HG03045 (cell line): Measurements from ENCODE around the gene KCNQ1.

Experiments used
- ATAC-seq: cut with Tn5 transposase; IDR thresholded peaks from one replicate; pipeline ENCODE4 v1.9.1; 2021; ENCODE audit warnings: mild to moderate bottlenecking, moderate library complexity; ENCODE audit not compliant: unreplicated experiment

The KCNQ1 gene, protein sequence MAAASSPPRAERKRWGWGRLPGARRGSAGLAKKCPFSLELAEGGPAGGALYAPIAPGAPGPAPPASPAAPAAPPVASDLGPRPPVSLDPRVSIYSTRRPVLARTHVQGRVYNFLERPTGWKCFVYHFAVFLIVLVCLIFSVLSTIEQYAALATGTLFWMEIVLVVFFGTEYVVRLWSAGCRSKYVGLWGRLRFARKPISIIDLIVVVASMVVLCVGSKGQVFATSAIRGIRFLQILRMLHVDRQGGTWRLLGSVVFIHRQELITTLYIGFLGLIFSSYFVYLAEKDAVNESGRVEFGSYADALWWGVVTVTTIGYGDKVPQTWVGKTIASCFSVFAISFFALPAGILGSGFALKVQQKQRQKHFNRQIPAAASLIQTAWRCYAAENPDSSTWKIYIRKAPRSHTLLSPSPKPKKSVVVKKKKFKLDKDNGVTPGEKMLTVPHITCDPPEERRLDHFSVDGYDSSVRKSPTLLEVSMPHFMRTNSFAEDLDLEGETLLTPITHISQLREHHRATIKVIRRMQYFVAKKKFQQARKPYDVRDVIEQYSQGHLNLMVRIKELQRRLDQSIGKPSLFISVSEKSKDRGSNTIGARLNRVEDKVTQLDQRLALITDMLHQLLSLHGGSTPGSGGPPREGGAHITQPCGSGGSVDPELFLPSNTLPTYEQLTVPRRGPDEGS

DNA sequence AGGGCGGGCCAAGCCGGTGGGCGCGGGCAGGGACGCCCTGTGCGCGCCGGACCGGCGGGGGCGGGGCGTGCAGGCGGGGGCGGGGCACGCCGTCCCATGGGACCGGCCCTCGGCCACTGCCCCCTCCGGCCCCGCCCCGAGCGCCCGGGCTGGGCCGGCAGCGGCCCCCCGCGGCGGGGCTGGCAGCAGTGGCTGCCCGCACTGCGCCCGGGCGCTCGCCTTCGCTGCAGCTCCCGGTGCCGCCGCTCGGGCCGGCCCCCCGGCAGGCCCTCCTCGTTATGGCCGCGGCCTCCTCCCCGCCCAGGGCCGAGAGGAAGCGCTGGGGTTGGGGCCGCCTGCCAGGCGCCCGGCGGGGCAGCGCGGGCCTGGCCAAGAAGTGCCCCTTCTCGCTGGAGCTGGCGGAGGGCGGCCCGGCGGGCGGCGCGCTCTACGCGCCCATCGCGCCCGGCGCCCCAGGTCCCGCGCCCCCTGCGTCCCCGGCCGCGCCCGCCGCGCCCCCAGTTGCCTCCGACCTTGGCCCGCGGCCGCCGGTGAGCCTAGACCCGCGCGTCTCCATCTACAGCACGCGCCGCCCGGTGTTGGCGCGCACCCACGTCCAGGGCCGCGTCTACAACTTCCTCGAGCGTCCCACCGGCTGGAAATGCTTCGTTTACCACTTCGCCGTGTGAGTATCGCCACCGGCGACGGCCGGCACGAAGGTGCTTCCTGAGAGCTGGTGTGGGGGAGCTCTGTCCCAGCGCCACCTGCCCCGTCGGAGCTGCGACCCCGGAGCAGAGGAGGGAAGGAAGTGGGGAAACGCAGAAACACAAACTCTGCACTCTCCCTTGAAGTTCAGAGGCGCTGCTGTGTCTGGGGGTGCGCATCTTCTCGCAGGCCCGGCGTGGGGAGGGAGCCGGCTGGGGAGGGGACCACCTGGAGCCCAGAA, at the start of gene KCNQ1:
Gene KCNQ1 (plus strand): TSS at position 188 of the 925 bp plus-strand sequence. CDS start 91 bp downstream, at position 279.
- no peak for ATAC-seq

DNA sequence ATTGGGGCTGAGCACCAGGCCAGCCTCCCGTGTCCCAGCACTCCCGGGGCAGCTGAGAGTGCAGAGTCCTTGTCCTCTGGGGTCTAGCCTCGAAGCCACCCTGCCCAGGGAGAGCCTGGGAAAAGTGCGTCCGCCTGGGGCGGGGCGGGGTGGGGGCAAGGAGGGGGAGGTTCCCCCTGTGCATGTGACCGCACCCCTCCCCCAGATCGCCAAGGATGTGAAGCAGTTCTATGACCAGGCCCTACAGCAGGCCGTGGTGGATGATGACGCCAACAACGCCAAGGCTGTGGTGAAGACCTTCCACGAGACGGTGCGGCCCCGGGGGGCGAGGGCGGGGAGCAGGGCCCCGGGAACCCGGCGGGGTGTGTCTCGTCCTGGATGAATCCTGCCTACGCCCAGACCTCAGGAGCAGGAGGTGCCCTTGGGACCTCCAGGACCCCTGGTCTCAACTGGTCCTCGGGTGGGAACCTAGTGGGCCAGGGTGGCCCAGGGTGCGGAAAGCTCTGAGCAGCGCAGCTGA, 49.5 kb upstream of the KCNQ1 start:
- ATAC-seq: no peak

DNA sequence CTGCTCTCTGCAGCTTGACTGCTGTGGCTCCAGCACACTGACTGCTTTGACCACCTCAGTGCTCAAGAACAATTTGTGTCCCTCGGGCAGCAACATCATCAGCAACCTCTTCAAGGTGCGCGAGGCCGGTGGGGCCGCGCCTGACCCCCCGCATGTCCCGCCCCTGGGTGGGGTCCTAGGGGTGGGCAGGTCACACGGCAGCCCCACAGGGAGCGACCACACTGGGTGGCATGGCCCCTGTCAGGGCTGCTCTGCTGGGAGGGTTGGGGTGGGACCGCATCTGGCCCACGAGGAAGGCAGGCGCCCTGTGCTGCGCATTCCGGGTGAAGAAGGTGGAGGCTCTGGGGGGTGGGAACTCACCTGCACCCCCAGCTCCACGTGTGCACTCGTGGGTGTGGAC, 49.0 kb upstream of the KCNQ1 start:
- ATAC-seq: no peak

DNA sequence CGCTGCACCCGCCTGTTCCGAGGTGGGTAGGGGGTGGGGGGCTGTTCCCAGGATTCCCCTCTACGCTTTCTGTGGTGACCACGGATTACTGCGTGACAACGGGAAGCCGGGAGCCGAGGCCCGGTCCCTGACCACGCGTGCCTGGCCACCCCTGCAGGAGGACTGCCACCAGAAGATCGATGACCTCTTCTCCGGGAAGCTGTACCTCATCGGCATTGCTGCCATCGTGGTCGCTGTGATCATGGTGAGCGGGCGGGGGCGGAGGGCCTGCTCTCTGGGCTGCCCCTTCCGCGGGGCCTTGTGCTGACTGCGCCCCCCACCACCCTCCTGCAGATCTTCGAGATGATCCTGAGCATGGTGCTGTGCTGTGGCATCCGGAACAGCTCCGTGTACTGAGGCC, 48.3 kb upstream of the KCNQ1 start:
- no peak for ATAC-seq

DNA sequence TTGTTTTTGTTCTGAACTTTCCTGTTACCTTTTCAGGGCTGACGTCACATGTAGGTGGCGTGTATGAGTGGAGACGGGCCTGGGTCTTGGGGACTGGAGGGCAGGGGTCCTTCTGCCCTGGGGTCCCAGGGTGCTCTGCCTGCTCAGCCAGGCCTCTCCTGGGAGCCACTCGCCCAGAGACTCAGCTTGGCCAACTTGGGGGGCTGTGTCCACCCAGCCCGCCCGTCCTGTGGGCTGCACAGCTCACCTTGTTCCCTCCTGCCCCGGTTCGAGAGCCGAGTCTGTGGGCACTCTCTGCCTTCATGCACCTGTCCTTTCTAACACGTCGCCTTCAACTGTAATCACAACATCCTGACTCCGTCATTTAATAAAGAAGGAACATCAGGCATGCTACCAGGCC, 47.8 kb upstream of the KCNQ1 start:
- no peak for ATAC-seq

DNA sequence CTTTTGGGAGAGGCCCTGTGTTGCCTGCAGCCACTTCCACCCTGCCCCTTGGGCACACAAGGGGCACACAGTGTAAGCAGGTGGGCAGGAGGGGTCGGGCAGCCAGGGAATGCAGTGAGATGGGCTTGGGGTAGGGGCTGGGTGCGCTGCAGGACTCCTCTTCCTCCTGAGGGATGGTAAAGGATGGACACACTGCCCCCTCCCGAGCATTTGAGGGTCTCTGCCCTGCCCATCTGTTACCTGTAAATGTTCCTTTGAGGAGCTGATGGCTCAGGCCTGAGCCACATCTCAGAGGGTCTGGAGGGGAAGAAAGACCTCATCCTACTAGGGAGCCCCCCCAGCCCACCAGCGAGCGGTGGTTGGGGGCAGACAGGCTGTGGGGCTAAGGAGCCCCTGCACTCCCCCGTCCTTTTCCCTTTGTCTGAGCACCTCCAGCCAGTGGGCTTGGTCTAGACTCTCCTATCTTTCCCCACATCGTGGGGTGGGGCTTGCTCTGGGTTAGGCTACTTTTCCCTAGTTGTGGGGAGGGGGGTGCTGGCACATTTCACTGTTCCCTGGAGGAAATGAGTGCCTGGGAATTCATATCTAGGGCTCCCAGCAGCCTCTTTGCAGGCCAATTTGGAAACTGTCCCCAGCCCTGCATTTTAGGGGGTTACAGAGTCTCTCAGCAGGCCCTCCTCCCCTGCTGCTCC, 46.0 kb upstream of the KCNQ1 start:
- no peak for ATAC-seq

DNA sequence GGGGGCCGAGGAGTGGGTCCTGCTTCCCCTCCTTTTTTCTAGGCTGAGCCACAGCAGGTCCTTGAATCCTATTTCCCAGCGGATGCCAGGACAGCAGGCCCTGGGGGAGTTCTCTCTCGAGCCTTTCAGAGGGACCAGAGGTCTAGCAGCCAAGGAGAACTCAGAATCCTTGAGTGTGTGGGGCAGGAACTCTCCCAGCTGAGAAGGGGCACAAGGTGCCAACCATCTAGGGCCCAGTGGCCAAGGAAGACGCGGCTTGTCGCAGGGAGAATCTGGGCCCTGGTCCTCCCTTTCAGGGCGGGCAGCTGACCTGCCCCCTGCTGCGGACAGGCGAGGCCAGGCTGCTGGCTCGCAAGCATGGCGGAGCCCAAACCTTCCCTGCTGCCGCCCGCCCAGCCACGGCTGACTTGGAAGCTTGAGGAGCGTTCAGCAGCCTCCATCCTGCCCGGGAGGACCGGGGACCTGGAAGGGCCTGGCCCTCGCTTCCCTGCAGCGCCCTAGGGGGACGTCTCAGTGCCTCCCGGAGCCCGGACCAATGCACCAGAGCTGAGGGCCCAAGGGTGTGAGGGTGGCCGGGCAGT, 45.2 kb upstream of the KCNQ1 start:
- ATAC-seq: peak; percentile 4

DNA sequence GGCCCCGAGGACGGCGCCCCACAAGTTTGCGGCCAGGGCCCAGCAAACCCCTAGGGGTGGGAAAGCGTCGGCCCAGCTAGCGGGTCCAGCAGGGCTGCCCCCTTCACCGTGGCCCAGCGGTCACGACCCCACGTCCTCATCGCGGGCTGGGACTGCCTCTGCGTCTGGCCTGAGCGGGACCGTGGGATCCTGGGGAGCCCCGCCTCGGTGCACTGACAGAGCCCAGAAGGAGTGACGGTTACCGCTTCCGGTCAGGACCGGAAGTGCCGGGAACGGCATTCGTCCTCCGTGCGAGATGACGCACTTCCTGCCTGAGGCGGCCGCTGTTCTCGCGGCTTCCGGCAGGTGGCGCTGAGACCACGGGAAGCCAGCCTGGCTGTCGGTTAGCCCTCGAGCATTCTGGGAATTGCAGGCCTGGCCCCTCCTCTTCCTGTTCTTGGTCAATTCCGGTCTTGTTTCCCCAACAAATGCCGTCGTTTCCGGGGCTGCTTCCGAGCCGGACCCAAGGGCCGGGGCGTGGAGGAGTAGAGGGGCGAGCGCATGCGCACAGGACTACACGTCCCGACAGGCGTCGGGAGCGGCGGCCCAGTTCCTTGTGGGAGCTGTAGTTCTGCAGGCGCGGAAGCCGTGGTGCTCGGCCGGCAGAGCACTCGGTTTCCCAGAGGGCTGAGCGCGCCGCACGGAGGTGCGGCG, 44.6 kb upstream of the KCNQ1 start, which contains the start of gene TSSC4:
Gene TSSC4 (plus strand): TSS at position 682 of the 693 bp plus-strand sequence. CDS start 1,884 bp downstream, outside the sequence.
- ATAC-seq: peak; percentile 76

DNA sequence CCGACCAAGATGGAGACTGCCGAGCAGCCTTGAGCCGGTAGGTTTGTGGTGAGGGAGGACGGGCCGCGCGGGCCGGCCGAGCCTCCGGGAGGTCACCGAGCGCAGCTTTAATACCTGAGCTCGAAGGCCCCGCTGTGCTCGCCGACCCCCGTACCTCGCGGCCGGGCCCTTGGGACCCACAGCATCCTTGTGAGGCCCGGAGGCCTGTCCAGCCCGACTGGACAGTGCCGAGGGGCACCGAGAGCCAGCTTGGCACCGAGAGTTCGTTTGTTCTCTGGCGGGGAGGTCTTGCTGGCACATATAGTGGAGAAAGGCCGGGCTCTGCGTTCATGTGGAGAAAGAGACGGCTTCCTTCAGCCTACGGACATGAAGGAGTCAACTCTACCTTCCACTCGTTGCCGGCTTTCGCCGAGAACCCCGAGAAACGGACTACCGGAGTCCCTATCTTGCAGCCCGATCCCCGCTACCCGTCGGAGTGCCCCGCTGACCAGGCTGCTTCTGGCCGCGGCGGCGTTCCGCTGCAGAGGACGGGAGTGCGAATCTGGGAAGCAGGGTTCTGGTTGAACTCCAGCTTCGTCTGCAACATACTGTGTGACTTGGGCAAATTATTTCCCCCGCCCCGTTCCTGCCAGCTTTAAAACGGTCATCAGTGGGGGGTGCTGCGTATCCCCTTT, 43.9 kb upstream of the KCNQ1 start:
- no peak for ATAC-seq

DNA sequence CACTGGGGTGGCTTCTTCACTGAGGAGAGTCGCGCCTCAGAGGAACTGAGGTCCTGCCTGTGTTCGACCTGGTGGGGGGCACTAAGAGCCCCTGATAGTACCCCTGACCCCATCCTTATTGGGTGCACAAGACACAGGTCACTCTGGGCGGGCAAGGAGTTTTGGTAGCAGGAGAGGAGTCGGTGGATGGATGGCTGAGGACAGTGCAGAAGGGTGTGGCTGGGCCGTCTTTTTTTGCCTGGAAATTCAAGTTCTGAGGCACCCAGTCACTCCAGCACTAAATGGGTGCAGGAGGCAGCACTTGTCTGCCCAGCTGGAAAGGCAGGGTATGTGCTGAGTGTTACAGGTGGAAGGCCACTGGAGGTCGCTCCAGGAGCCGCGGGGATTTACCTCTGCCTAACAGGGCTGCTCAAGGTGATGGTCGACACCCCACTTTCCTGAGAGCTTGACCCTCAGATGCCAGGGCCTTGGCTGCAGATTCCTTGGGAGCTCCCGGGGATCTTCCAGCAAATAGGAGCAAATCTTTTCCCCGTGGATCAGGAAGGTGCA, 43.3 kb upstream of the KCNQ1 start:
- ATAC-seq: no peak

DNA sequence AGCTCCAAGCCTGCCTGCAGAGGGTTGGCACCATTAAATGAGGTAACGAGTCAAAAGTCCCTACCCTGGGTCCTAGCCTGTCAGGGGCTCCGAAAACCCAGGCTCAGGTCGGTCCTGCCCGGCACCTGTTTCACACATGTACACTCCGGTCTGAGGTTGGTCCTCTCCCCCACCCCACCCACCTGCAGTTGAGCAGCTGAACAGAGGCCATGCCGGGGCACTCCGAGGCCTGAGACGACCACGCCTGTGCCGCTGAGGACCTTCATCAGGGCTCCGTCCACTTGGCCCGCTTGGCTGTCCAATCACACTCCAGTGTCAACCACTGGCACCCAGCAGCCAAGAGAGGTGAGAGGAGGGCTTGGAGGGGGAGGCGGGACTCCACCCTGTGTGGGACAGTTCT, 42.7 kb upstream of the KCNQ1 start:
- ATAC-seq: no peak

DNA sequence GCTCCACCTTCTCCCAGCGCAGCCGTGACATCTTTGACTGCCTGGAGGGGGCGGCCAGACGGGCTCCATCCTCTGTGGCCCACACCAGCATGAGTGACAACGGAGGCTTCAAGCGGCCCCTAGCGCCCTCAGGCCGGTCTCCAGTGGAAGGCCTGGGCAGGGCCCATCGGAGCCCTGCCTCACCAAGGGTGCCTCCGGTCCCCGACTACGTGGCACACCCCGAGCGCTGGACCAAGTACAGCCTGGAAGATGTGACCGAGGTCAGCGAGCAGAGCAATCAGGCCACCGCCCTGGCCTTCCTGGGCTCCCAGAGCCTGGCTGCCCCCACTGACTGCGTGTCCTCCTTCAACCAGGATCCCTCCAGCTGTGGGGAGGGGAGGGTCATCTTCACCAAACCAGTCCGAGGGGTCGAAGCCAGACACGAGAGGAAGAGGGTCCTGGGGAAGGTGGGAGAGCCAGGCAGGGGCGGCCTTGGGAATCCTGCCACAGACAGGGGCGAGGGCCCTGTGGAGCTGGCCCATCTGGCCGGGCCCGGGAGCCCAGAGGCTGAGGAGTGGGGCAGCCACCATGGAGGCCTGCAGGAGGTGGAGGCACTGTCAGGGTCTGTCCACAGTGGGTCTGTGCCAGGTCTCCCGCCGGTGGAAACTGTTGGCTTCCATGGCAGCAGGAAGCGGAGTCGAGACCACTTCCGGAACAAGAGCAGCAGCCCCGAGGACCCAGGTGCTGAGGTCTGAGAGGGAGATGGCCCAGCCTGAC, 41.7 kb upstream of the KCNQ1 start:
- no peak for ATAC-seq

DNA sequence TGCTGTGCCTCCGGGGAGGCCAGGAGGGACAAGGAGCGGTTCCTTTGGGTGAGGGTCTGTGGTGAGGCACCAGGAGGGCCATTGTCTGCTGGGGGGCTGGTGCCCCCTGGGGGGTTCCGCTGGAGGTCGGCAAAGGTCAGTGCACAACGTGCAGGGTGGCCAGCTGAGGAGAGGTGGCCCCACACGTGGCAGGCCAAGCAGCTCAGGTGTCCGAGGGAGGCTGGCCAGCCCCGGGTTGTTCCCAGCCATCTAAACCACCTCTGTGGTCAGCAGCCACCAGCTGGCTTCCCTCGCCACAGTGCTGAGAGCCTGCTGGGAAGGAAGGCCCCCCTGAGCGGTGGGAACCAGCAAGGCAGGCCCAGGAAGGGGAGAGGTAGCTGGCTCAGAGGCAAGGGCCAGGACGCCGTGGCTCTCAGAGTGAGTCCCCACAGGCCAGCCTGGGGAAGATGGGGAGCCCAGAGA, 40.0 kb upstream of the KCNQ1 start:
- ATAC-seq: no peak

DNA sequence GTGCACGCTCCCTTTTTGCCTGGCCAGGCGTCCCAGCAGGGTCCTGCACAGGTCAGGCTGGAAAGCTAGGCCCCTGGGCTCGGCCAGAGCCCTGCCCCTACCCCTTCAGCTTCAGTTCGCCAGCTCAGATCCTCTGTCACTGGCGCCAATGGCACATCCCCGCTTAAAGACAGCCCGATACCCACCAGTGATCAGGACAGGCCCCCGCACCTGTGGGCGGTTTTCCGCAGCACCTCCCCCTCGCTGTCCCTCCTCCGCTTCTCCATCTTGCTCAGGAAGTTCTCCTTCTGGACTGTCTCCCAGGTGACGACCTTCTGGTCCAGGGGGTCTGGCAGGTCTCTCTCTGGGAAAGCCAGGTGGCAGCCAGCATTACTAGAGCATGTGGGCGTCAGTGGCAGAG, 38.4 kb upstream of the KCNQ1 start:
- ATAC-seq: no peak

DNA sequence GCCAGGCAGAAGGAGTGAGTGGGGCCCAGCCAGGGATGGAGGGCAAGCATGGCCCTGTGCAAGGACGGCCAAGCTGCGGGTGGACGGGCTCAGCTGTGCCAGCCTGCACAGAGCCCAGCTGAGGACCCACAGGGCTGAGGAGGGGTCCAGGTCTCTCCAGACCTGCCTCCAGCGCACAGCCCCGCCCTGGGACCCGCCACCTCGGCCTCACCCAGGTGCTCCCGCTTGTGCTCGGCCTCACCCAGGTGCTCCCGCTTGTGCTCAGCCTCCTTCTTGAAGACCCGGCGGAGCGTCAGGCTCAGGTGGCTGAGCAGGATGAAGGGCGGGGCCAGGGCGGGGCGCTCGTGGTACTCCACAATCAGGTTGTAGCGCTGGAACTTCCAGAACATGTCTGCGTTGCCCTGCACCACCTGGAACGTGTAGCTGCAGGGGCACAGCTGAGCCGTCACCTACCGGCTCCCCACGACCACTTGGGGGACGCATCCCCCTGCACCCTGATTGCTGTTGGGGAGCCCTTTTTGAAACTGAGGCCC, 37.9 kb upstream of the KCNQ1 start:
- ATAC-seq: no peak

DNA sequence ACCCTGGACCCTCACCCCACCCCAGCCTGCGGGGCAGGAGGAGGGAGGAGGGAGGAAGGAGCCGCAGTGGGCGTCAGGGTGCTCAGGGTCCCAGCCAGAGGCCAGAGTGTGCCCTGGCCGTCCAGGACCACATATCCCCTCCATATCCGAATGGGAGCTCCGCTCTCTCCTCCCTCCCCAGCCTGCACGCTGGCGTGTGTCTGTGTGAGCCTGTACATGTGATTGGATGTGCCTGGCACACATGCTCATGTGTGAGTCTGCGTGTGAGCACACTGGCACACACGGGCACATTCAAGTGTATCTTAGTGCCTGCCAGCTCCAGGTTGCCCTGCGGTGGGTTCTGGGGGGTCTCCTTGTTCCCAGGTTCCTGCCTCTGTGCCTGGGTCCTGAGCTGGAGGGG, 36.1 kb upstream of the KCNQ1 start:
- ATAC-seq: no peak

DNA sequence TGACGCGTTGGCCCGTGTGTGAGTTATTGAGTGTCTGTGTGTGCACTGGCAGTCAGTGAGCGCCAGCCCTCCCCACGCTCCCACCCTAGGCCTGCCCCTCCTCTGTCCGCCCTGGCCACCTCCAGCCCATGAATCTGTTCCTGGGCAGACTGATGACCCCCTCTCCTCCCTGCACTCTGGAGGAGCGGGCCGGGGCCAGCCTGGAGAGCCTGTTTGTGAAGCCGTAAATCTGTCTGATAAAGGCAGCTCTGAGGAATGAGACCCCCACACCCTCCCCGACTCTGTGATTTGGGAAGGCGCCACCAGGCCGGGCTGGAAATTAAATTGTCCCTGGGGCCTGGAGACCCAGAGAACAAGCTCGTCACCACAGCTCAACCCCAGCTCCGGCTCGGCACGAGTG, 35.7 kb upstream of the KCNQ1 start:
- ATAC-seq: no peak
